HG02943 (cell line): ENCODE results near the gene TYW1B.
"Not testable (repeated sequence)": the region's sequence is repeated elsewhere in the genome, so short reads cannot be mapped to it uniquely, and the experiment has no call there.

Experiments used
- ATAC-seq: cut with Tn5 transposase; IDR thresholded peaks from one replicate; pipeline ENCODE4 v1.9.1; 2021; ENCODE audit warnings: mild to moderate bottlenecking, low read depth, moderate library complexity; ENCODE audit not compliant: unreplicated experiment

Gene TYW1B

GRCh38 chr7:72827839-72828591 is at the start of gene TYW1B:
Gene TYW1B (minus strand): TSS chr7:72828200. CDS start chr7:72828075, 125 bp downstream.
- ATAC-seq: peak; percentile 81

- ATAC-seq: not testable (repeated sequence)
Observed at GRCh38 chr7:72867591-72867990, 39.6 kb upstream of the TYW1B start.

- not testable (repeated sequence) for ATAC-seq
Observed at GRCh38 chr7:72858846-72859400, 30.9 kb upstream of the TYW1B start.

GRCh38 chr7:72857925-72858324 is 29.9 kb upstream of the TYW1B start:
- not testable (repeated sequence) for ATAC-seq

GRCh38 chr7:72855261-72855660 is 27.3 kb upstream of the TYW1B start:
- not testable (repeated sequence) for ATAC-seq

- ATAC-seq: not testable (repeated sequence)
Observed at GRCh38 chr7:72852937-72853336, 24.9 kb upstream of the TYW1B start.

GRCh38 chr7:72850746-72851145 is 22.7 kb upstream of the TYW1B start:
- not testable (repeated sequence) for ATAC-seq

- ATAC-seq: not testable (repeated sequence)
Observed at GRCh38 chr7:72844146-72844545, 16.1 kb upstream of the TYW1B start.

- not testable (repeated sequence) for ATAC-seq
Observed at GRCh38 chr7:72843166-72843565, 15.2 kb upstream of the TYW1B start.

GRCh38 chr7:72840966-72841511 is 13.0 kb upstream of the TYW1B start:
- ATAC-seq: not testable (repeated sequence)

- ATAC-seq: not testable (repeated sequence)
Observed at GRCh38 chr7:72838315-72838714, 10.3 kb upstream of the TYW1B start.

GRCh38 chr7:72837291-72837690 is 9.3 kb upstream of the TYW1B start:
- ATAC-seq: not testable (repeated sequence)

GRCh38 chr7:72830567-72830966 is 2.6 kb upstream of the TYW1B start:
- not testable (repeated sequence) for ATAC-seq

GRCh38 chr7:72829687-72830354 is 1.8 kb upstream of the TYW1B start:
- peak; percentile 38 for ATAC-seq

GRCh38 chr7:72829291-72829686 is 1.3 kb upstream of the TYW1B start:
- ATAC-seq: peak; percentile 56

- not testable (repeated sequence) for ATAC-seq
Observed at GRCh38 chr7:72823765-72824732, 4.0 kb downstream of the TYW1B start.

- not testable (repeated sequence) for ATAC-seq
Observed at GRCh38 chr7:72822497-72822896, 5.5 kb downstream of the TYW1B start.

GRCh38 chr7:72818663-72819361 is 9.2 kb downstream of the TYW1B start:
- ATAC-seq: not testable (repeated sequence)

GRCh38 chr7:72817661-72818060 is 10.3 kb downstream of the TYW1B start:
- ATAC-seq: not testable (repeated sequence)
